Measurements from ENCODE around the gene ENTPD6.
"Not testable (repeated sequence)": the region's sequence is repeated elsewhere in the genome, so short reads cannot be mapped to it uniquely, and the experiment has no call there.

ENTPD6 gene

DNA sequence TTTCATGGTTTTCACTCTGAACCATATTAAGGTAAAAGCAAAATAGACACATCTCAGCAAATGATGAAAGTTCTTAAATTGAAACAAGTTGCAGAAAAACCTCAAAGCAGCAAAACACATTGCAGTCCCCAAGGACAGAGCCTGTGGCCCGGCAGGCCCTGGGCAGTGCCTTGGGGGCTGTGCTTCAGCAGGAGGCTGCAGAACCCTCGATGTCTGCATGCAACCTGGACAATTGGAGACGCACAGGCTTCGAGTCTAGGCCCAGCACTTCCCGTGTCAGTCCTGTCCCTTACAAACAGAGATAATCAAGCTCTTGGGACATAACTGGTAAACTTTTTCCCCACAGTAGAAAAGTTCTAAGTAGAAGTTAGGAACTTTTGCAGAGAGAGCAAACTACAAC is 61.6 kb downstream of the ENTPD6 start:
- DNase-seq (ENCODE audit: low spot score) = no peak

DNA sequence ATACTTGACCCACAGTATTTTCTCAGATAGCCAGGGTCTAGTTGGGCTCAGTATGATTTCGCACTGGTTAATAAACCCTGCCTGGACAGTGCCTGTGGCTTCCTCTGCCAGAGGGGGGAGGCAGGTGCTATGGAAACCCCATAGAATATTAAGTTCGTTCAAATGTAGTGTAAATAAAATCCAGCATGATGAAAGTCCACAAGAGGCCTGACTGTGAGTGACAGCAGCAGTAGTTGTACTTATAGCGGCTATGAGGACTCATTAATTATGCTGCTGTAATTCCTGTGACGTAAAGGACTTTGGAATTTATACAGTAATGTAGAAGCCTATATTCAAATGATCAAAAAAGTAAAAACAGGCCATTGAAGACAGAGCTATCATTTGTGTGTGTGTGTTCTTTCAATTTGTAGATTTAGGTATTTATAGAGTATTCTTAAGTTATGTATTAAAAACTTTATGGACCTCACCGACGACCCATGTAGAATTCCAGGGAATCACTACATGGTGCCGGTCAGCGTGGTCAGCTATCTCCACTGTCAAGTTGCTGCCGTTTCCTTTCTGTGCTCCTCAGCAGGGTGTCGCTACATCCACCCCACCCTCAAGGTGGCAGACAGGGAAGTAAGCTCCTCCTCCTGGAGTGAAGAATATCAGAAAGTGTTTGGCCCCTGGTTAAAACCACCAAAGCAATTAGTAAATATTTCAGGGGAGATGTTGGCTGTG is 62.4 kb downstream of the ENTPD6 start:
- DNase-seq (ENCODE audit: low spot score) = no peak

DNA sequence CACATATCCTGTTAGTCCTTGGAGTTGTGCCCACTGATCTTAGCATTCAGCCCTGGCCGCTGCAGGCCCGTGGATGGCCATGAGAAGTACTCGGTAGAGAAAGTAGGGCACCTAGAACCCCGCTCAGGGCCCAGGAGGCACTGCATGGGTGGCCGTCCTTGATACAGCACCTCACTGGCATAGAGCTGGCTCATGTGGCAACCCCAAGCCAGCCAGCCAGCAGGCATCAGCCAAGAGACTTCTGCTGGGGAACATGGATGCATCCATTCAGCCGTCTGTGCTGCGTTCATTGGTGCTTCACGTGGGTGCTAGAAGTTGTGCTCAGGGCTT is 62.9 kb downstream of the ENTPD6 start:
- DNase-seq (ENCODE audit: low spot score) = no peak

DNA sequence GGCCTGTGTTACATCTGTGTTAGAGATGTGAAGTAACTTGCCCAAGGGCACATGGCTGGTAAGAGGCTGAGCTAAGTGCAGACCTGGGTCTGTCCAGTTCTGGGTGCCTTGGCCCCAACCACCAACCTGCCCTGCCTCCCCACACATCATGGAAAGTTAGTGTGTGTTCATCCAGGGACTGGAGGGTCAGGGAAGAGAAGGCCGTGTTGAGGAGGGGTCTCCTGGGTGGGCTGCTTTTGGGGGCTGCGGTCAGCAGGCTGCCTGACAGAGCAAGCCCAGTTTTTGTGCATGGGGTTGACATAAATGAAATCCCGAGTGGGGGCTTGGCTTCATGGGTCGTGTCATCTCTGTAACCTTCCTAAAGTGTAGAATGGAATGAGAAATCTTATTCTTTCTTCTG is 63.3 kb downstream of the ENTPD6 start:
- DNase-seq (ENCODE audit: low spot score) = no peak

DNA sequence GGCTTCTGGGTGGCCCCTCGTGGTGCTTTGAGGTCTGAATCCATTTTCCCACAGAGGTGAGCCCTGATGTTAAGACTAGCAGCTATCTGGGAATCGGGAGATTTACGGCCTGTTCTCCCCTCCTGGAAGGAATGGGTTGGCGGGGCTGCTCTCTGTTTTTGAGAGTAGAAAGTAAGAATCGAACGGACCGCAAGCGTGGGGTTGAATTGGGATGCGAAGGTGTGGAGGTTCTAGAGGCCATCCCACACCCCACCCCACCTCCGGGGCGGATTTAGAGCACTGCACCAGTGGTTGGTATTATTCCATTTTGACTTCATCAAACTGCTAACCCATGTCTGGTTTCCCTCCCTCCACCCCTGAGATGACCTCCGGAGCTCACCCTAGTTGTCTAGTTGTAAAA is 63.8 kb downstream of the ENTPD6 start:
- DNase-seq (ENCODE audit: low spot score) = no peak

DNA sequence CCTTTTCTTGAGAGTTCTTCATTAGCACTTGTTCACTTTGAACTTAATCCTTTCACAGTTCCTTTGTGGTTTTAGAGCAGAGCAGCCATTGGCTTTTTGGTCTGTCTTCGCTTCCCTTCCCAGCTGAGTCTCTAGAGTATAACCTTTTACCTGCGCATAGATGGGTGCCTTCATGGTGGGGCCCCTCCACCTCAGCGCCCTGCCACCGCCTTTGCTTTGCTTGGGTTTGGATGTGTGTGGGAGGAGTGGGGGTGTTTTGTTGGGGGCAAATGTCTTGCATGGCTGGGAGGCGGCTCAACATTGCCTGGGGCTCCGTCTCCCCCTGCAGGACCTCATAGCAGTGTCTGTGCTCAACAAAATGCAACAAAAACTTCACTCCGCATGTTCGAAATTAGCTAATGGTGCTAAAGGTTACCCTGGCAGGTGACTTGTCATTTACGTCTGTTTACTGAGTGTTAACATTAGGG is 64.3 kb downstream of the ENTPD6 start:
- DNase-seq (ENCODE audit: low spot score) = no peak

DNA sequence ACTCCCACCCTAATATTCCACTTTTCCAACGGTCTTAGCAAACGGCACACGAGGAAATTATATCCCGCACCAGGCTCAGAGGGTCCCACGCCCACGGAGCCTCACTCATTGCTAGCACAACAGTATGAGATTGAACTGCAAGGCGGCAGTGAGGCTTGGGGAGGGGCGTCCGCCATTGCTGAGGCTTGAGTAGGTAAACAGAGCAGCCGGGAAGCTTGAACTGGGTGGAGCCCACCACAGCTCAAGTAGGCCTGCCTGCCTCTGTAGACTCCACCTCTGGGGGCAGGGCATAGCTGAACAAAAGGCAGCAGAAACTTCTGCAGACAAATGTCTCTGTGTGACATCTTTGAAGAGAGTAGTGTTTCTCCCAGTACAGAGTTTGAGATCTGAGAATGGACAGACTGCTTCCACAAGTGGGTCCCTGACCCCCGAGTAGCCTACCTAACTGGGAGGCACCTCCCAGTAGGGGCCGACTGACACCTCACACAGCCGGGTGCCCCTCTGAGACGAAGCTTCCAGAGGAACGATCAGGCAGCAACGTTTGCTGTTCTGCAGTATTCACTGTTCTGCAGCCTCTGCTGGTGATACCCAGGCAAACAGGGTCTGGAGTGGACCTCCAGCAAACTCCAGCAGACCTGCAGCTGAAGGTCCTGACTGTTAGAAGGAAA is 65.4 kb downstream of the ENTPD6 start:
- not testable (repeated sequence) for DNase-seq (ENCODE audit: low spot score)

DNA sequence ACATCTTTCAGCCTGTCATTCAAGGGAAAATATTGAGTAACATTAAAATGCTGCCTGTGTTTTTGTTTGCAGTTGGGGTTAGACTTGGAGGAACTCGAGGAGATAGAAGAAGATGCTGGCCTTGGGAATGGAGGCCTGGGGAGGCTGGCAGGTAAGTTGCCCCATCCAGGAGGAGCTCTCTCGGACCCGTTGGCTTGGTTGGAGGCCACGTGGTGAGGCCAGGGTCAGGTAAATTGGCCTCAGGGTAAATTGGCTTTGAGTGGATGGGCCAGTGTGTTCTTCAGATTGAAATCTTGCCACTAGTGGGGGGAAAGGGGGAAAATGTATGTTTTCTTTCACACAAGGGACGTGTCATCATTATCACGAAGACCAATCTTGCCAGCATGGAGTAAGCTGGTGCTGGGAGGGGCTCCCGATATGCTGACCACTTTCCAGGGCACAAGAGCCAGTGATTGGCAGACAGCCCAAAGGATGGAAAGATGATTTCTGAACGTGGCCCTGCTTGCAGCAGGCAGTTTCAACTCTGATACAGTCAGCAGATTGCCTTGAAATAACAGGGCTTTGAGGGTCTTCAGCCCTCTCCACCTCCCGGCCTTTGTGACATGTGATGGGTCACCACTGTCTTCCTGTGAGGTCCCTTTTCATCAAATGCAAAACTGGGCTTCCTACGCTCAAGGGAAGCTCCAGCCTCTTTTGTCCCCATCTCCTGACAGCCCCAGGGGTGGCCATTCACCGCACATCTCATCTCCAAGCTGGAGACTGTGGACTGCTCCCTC is 73.7 kb downstream of the ENTPD6 start:
- no peak for DNase-seq (ENCODE audit: low spot score)

DNA sequence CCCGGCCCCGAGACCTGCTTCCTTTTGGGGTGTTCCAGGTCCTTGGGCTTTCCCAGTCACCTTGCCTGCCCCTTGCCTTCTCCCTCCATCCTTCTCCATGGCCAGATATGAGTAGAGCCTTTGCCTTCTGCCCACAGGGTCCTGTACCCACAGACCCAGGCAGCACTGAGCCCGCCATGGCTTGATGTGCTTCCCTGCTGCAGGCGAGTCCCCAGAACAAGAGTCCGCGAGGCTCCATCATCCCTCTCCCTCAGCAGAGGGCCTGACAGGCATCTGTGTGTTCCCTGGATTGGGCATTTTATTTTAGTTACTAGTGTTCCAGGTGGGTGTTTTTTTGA is 74.3 kb downstream of the ENTPD6 start:
- no peak for DNase-seq (ENCODE audit: low spot score)

DNA sequence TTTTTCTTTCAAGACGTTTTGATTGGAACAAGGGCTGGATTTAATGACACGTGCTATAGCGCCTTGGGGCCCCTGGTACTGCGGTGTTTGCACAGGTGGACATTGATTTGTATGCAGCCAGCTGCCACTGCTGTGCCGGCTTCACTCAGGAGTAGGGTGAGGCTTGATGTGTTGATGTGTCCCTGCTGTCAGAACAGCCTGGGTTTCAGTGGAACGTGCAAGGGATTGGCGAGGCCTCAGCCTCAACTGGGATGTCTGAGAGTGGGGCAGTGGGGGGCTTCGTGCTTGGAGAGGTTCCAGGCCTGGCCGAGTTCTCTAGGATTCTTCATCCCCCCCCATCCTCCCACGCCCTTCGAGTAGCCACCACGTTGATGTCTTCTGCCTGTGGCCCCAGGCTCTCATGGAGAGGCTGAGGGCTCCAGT is 75.3 kb downstream of the ENTPD6 start:
- DNase-seq (ENCODE audit: low spot score) = no peak

DNA sequence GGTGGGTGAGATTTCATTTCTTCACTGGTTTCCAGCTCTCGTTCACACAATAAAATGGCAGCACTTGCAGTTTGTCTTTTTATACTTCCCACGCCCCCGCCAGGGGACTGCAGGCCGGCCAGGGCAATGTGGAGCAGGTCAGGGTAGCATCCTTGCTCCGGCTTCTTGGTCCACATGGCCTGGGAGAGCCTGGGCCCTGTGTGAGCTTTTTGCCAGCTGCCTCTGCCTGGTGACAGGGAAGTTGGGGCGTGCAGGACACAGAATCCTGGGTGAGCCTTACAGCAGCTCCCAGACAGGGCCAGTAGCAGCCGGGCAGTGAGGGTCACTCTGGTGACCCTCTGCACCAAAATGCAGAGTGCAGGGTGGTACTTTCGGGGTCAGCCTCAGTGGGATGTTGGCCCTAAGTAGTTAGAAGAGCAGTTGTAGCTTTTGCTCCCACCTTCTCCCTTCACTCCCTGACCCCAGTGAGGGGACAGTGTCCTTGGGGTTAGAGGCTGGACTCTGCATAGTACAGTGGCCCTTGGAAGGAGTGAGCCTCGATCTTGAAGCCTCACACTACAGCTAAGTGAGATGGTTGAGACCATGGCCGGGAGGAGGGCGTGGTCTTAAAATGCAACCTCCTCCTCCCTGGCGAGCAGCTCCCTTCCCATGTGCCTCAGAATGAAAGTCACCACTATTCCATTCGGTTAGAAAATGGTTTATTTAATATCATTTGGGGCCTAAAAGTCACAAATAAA is 76.1 kb downstream of the ENTPD6 start:
- no peak for DNase-seq (ENCODE audit: low spot score)

DNA sequence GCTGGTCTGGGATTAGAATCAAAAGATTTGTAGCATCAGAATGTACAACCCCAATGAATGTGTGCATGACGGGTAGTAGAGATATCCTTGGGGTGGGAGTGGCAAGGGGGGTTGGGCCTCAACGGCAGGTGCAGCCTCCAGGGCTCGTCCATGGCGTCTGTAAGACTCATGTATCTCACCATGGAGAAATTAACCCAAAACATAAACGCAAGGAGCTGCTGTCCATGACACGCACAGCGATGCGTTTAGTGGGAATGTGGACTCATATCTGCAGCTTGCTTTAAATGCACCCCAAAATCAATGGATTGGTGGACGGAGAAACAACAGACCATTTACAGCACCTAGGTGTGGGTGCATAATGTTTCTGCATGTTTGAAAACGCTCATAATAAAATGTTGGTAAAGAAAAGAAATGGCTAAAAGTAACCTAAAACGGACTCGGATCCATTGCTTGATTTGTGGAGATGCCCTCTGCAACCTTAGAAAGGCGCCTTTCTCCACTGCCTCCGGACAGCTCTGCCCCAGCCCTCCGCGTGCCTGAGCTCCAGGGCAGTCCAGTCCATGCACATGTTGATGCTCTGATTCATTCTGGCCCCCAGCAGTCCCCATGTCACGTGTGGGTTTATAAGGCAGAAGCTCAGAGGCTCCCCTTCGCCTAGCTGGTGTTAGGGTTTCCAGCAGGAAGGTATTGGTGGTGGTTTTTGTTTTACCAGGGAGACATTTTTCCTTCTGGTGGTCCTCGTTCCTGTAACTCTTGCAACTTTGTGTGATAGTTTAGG is 76.9 kb downstream of the ENTPD6 start:
- no peak for DNase-seq (ENCODE audit: low spot score)

DNA sequence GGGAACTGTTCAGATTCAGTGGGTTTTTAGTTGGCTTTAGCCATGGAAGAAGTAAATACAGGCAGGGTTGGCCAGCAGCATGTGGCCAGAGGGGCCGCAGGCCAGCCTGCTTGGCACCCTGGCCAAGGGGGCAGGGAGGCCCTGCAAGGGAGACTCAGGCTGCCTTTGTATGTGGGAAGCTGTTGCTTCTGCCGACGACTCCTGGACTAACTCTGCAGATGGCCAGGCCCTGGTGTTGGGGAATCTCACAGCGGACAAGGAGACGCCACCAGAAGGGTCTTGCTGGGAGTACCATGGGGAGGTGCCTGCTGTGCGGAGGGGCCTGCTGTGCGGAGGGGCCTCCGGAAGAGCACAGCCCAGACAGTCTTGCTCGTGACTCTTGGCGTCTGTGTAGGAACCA is 77.5 kb downstream of the ENTPD6 start:
- no peak for DNase-seq (ENCODE audit: low spot score)

DNA sequence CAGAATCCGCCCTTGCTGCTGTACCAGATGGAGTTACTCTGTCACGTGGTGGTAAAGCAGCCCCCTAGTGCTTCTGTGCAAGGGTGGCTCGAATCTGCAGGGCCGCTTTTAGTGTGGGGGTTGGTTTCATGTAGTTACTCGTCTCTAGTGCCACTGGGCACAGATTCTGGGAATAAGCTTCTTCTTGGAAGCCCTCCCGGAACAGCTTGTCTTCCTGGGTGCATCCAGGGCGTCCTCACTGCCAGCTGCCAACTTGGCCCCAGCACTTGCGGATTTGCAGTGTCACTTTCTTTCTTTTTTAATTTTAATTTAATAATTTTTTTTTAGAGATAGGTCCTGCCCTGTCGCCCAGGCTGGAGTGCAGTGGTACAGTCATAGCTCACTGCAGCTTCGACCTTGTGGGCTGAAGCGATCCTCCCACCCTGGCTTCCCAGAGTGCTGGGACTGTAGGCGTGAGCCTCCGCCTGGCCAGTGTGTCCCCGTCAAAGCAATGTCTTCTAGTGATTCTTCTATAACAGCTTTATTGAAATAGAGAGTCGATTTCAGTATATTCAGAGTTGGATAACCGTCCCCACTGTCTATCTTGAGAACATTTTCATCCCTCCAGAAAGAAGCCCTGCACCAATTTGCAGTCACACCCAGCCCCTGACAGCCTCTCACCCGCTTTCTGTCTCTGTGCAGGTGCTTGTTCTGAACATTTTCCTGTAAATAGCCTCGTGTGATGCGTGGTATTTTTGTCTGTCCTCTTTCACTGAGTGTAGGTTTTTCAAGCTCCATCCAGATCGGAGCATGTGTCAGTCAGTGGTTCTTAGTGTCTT is 78.2 kb downstream of the ENTPD6 start:
- DNase-seq (ENCODE audit: low spot score) = no peak

DNA sequence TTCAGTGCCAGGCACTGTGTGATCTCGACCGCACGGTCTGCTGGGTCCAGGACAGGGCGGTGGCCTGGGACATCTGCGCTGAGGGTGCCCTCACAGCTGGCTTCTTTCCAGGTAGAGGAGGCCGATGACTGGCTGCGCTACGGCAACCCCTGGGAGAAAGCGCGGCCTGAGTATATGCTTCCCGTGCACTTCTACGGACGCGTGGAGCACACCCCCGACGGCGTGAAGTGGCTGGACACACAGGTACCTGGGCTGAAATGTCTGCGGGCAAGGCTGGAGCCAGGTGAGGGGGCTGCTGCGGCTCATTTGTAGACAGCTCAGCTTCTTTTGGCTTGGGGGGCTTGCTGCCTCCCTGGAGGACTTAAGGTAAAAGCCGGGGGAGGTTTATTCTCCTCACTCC is 79.0 kb downstream of the ENTPD6 start:
- DNase-seq (ENCODE audit: low spot score) = no peak

DNA sequence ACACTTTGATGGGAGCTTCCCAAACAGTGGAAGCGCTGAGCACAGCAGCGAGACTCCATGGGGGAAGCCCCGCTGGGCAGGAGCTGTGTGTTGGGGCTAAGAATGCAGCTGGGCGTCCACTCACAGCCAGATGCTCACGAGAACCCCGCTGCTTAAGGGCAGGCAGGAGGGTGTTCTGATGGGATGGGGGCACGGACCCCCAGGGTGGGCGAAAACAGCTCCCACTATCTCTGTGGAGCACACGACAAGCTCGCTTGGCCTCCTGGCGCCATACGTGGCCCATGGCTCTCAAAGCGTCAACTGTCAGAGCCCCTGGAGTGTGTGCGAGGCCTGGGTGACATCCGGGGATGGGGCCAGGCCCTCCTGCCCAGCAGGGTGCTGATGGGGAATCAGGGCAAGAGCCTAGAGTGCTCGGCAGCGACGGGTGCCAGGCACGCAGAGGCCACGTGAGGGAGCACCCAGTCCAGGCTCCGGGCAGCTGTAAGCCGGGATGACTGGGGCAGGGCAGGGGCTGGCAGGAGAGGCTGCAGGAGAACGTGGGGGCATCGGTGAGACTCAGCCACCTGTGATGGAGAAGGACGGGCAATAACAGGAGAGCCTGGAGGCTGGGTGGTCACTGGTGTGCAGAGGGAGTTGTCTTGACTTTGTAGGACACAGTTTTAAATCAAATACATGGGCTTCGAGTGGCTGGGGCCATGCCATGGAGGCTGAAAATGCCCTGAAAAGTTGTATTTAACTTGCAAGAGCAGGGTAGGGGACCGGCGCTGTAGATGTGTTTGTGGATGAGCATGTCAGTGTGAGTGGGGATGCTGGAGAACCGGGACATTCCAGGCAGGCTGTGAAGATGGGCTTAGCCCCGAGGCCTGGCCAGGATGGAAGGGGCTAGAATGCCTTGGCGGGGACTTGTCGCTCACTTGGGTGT is 79.6 kb downstream of the ENTPD6 start:
- DNase-seq (ENCODE audit: low spot score) = no peak

DNA sequence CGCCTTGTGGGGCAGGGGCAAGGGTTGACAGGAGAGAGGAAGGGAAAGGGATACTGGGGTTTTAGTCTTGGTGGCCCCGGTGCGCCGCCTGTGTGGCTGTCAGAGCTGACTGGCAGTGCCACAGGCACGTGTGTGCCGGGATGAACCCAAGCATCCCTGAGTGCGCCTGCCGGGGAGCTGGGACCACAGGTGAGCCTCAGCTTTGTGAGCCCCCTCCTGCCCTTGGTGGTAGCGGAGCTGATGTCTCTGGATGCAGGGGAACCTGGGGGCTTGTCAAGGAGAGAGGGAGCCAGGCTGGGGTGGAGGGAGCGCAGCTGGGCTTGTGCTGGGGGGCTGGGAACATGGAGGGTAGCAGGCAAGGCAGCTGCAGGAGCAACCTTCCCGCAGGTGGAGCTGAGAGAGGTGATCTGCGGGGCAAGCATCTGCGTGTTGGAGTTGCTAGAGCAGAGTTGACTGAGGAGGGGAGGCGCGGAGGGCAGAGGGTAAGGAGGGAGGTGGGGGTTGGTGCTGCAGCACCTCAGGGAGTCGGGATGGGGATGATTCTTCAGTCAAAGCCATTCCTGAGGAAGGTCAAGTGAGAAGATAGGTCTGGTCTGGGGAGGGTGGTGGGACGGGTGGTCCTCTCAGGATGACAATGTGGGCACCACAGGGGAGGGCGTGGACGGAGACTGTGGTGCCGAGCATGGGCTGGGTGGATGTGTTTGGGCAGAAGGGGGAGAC is 80.5 kb downstream of the ENTPD6 start:
- DNase-seq (ENCODE audit: low spot score) = no peak

Measured in ecto neural progenitor cell (in vitro differentiated cells).